ENCODE measurements around the gene SSBP3. TPM values are rescaled to one million over a fixed set of nuclear protein-coding genes. Genes with fewer than 3 reads are reported as not detected.
"Not testable (repeated sequence)": the region's sequence is repeated elsewhere in the genome, so short reads cannot be mapped to it uniquely, and the experiment has no call there.

SSBP3 gene
- total RNA-seq, 1 experiment from 2014 or later, result 42.1 TPM

GRCh38 chr1:54212872-54213271 is 193.3 kb downstream of the SSBP3 start:
- Mint-ChIP-seq H3K36me3 (ENCODE audit: insufficient read depth, unreplicated experiment) (peaks cover 76% of the 10 kb centered on the region), H3K9me3 (ENCODE audit: unreplicated experiment) (no peaks in the 10 kb centered on the region), H3K27ac (ENCODE audit: unreplicated experiment) (no peak overlapping the region), H3K4me1 (ENCODE audit: low read depth, unreplicated experiment) (no peaks in the 10 kb centered on the region), H3K27me3 (ENCODE audit: insufficient read depth, unreplicated experiment) (no peaks in the 10 kb centered on the region), H3K4me3 (ENCODE audit: unreplicated experiment) (no peak overlapping the region)
- DNase-seq, result no peak
- ChIA-PET CTCF (no interaction called here), POLR2A (no interaction called here)
- Histone ChIP-seq H3K4me3 (ENCODE audit: low read depth, low read length) (no peak overlapping the region), H3K9me3 (no peaks in the 10 kb centered on the region), H3K36me3 (ENCODE audit: control insufficient read depth, insufficient read depth, low read length) (no peaks in the 10 kb centered on the region; the same call in 1 of the 2 replicates), H3K27me3 (replicated peaks; ENCODE audit: control insufficient read depth, insufficient read depth, low read length) (no peaks in the 10 kb centered on the region), H3K4me1 (no peaks in the 10 kb centered on the region)
- TF ChIP-seq, protein P1, sequence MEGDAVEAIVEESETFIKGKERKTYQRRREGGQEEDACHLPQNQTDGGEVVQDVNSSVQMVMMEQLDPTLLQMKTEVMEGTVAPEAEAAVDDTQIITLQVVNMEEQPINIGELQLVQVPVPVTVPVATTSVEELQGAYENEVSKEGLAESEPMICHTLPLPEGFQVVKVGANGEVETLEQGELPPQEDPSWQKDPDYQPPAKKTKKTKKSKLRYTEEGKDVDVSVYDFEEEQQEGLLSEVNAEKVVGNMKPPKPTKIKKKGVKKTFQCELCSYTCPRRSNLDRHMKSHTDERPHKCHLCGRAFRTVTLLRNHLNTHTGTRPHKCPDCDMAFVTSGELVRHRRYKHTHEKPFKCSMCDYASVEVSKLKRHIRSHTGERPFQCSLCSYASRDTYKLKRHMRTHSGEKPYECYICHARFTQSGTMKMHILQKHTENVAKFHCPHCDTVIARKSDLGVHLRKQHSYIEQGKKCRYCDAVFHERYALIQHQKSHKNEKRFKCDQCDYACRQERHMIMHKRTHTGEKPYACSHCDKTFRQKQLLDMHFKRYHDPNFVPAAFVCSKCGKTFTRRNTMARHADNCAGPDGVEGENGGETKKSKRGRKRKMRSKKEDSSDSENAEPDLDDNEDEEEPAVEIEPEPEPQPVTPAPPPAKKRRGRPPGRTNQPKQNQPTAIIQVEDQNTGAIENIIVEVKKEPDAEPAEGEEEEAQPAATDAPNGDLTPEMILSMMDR (IDR thresholded peaks at IDR 0.05; ENCODE audit: insufficient read depth in 1 of 2, low read depth in 1 of 2, low read length in 1 of 2, severe bottlenecking in 1 of 2, unreplicated experiment in 1 of 2), result no peak
- intact Hi-C loops (cut with micrococcal nuclease; ENCODE audit: unreplicated experiment), result loop anchor here (5.0 kb wide), 1 partner anchor 91 kb away; no protein-coding TSS in a partner anchor
- BruUV-seq (replicated peaks), result no TSS peak

GRCh38 chr1:54207896-54208295 is 198.3 kb downstream of the SSBP3 start:
- H3K27me3 ChIP-seq (replicated peaks; ENCODE audit: control insufficient read depth, insufficient read depth, low read length); POLR2A ChIA-PET; DNase-seq; H3K4me3 ChIP-seq (ENCODE audit: low read depth, low read length); H3K9me3 ChIP-seq; intact Hi-C loops (cut with micrococcal nuclease; ENCODE audit: unreplicated experiment); H3K27ac Mint-ChIP-seq (ENCODE audit: unreplicated experiment); H3K36me3 ChIP-seq (ENCODE audit: control insufficient read depth, insufficient read depth, low read length); H3K4me3 Mint-ChIP-seq (ENCODE audit: unreplicated experiment); BruUV-seq (replicated peaks); H3K27me3 Mint-ChIP-seq (ENCODE audit: insufficient read depth, unreplicated experiment); CTCF ChIA-PET; H3K4me1 Mint-ChIP-seq (ENCODE audit: low read depth, unreplicated experiment); H3K4me1 ChIP-seq; H3K9me3 Mint-ChIP-seq (ENCODE audit: unreplicated experiment): not testable (repeated sequence)
- H3K36me3 Mint-ChIP-seq (ENCODE audit: insufficient read depth, unreplicated experiment), result peaks cover 67% of the 10 kb centered on the region

DNA sequence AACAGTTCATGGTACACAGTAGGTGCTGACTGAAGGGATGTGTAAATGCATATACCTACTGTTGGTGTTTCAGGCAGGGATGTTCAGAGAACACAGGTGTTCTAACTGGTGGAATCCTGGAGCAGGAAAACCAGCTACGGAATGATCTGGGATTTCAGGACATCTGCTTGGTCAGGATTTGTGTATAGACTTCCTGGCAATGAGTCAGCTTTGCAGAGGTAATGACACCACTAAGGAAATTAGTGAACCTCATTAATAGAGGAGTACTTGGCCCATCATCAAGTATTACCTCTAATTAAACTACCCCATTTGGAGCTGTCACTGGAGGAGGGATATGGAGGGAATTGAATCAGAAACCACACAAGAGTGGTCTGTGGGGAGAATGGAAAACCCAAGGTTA is 198.9 kb downstream of the SSBP3 start:
- TF ChIP-seq, protein P1 (IDR thresholded peaks at IDR 0.05; ENCODE audit: insufficient read depth in 1 of 2, low read depth in 1 of 2, low read length in 1 of 2, severe bottlenecking in 1 of 2, unreplicated experiment in 1 of 2), result no peak
- Mint-ChIP-seq H3K27ac (ENCODE audit: unreplicated experiment) (peak overlapping the region; percentile 64), H3K4me1 (ENCODE audit: low read depth, unreplicated experiment) (no peaks in the 10 kb centered on the region), H3K36me3 (ENCODE audit: insufficient read depth, unreplicated experiment) (peaks cover 62% of the 10 kb centered on the region), H3K27me3 (ENCODE audit: insufficient read depth, unreplicated experiment) (no peaks in the 10 kb centered on the region), H3K4me3 (ENCODE audit: unreplicated experiment) (no peak overlapping the region), H3K9me3 (ENCODE audit: unreplicated experiment) (no peaks in the 10 kb centered on the region)
- intact Hi-C loops (cut with micrococcal nuclease; ENCODE audit: unreplicated experiment), result no loop called here
- no peaks in the 10 kb centered on the region for H3K9me3 ChIP-seq
- H3K27me3 ChIP-seq (replicated peaks; ENCODE audit: control insufficient read depth, insufficient read depth, low read length), result no peaks in the 10 kb centered on the region
- H3K4me1 ChIP-seq, result no peaks in the 10 kb centered on the region
- no peak overlapping the region for H3K4me3 ChIP-seq (ENCODE audit: low read depth, low read length)
- H3K36me3 ChIP-seq (ENCODE audit: control insufficient read depth, insufficient read depth, low read length), result no peaks in the 10 kb centered on the region; the same call in 1 of the 2 replicates
- DNase-seq, result no peak
- ChIA-PET CTCF (no interaction called here), POLR2A (no interaction called here)
- BruUV-seq (replicated peaks), result no TSS peak

DNA sequence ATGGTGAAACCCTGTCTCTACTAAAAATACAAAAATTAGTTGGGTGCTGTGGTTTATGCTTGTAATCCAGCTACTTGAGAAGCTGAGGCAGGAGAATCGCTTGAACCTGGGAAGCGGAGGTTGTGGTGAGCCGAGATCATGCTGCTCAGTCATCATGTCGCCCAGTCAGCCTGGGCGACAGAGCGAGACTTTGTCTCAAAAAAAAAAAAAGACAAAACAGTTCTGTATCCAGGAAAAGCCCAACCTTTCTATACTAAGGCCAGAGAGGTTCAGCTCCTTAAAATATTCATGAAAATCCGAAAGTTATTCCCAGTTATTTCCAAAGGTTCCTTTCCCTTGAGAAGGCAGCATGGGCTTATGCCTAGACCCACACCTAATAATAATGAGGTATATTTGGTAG is 202.0 kb downstream of the SSBP3 start:
- BruUV-seq (replicated peaks), result no TSS peak
- TF ChIP-seq, protein P1 (IDR thresholded peaks at IDR 0.05; ENCODE audit: insufficient read depth in 1 of 2, low read depth in 1 of 2, low read length in 1 of 2, severe bottlenecking in 1 of 2, unreplicated experiment in 1 of 2), result no peak
- Mint-ChIP-seq H3K4me3 (ENCODE audit: unreplicated experiment) (no peak overlapping the region), H3K27me3 (ENCODE audit: insufficient read depth, unreplicated experiment) (no peaks in the 10 kb centered on the region), H3K9me3 (ENCODE audit: unreplicated experiment) (no peaks in the 10 kb centered on the region), H3K36me3 (ENCODE audit: insufficient read depth, unreplicated experiment) (peaks cover 38% of the 10 kb centered on the region), H3K4me1 (ENCODE audit: low read depth, unreplicated experiment) (peaks cover 5% of the 10 kb centered on the region), H3K27ac (ENCODE audit: unreplicated experiment) (no peak overlapping the region)
- no peak for DNase-seq
- ChIA-PET CTCF (no interaction called here), POLR2A (no interaction called here)
- H3K27me3 ChIP-seq (replicated peaks; ENCODE audit: control insufficient read depth, insufficient read depth, low read length), result no peaks in the 10 kb centered on the region
- intact Hi-C loops (cut with micrococcal nuclease; ENCODE audit: unreplicated experiment), result no loop called here
- no peaks in the 10 kb centered on the region for H3K4me1 ChIP-seq
- no peaks in the 10 kb centered on the region for H3K9me3 ChIP-seq
- H3K4me3 ChIP-seq (ENCODE audit: low read depth, low read length), result no peak overlapping the region
- no peaks in the 10 kb centered on the region for H3K36me3 ChIP-seq (ENCODE audit: control insufficient read depth, insufficient read depth, low read length)
